GDM1 (cell line): ENCODE measurements around the gene MAPK10.
"Not testable (repeated sequence)": the region's sequence is repeated elsewhere in the genome, so short reads cannot be mapped to it uniquely, and the experiment has no call there.

Source experiments
- DNase-seq: peaks from one replicate; lab custom pipeline; 2025; lab: John Stamatoyannopoulos, UW

Gene MAPK10

GRCh38 chr4:86184901-86185285 lies 175.0 kb downstream of the MAPK10 start:
- no peak for DNase-seq

DNA sequence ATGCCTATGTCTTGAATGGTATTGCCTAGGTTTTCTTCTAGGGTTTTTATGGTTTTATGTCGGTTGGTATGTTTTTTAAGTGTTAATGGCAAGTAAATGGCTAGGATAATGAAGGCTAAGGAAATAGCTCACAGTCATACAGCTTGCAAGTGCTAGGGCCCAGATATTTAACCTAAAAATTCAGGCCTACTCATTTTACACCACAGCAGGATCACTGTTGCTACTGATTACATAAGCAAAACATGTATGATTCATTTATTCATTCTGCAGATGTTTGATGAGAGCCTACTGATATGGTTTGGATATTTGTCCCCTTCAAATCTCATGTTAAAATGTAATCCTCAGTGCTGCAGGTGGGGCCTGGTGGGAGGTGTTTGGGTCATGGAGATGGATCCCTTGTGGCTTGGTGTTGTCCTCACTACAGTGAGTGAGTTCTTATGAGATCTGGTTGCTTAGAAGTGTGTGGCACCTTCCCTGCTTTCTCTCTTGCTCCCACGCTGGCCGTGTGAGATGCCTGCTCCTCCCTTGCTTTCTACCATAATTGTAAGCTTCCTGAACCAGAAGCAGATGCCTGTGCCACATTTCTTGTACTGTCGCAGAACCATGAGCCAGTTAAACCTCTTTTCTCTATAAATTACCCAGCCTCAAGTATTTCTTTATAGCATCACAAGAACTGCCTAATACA lies 175.5 kb downstream of the MAPK10 start:
- DNase-seq = no peak

DNA sequence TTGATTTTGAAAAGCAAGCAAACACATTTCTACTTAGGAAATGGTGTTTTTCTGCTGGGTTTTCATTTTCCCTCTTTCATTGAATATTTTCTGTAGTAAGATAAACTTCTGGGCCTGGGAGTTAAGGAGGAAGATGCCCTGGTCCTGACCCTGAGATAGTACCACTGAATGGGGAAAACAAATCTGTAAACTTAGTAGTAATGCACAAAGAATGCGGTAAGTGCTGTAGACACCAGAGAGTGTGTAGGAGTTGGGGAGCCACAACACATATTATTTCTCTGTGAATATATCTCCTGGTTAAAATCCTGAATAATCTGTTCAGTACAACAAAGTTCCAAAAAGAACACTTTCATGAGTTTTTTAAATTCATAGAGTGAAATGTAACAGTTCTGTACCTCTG lies 178.3 kb downstream of the MAPK10 start:
- DNase-seq = no peak

- DNase-seq = no peak
Measured at GRCh38 chr4:86178211-86178610, 181.6 kb downstream of the MAPK10 start.

DNA sequence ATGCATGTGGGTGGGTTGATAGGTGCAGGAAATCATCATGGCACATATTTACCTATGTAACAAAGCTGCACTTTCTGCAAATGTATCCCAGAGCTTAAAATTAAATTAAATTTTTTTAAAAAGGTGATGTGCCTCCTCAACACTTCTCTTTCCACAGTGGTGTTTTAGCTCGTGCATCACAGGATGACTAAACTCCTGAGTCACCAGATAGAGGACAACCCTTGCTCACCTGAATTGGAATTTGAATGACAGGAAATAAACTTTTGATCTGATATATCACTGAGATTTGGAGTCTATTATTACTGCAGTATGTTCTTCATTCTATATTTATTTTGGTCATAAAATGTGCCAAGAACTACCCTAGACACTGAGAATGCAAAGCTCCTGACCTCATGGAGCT lies 185.3 kb downstream of the MAPK10 start:
- DNase-seq = no peak

DNA sequence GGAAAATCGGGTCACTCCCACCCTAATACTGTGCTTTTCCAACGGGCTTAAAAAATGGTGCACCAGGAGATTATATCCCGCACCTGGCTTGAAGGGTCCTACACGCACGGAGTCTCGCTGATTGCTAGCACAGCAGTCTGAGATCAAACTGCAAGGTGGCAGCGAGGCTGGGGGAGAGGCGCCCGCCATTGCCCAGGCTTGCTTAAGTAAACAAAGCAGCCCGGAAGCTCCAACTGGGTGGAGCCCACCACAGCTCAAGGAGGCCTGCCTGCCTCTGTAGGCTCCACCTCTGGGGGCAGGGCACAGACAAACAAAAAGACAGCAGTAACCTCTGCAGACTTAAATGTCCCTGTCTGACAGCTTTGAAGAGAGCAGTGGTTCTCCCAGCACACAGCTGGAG lies 191.5 kb downstream of the MAPK10 start:
- not testable (repeated sequence) for DNase-seq

DNA sequence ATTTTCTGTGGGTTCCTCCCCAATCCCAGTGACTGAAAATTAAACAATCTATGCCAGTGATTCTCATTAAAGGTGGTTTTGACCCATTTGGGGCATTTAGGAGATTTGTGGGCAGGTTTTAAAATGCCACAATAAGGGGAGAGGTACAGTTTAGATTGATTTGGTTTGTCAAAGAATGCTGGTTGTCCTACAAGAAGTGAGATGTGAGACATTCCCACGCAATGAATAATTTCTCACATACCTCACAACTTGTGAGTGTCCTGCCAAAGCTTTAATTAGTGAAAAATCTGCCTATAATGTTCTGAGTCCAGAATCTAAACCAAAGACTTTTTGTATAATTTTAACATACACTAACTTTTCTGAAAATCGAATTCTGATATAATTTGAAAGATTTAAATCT lies 199.4 kb downstream of the MAPK10 start:
- DNase-seq = no peak

GRCh38 chr4:86159216-86159615 lies 200.6 kb downstream of the MAPK10 start:
- DNase-seq = no peak

DNA sequence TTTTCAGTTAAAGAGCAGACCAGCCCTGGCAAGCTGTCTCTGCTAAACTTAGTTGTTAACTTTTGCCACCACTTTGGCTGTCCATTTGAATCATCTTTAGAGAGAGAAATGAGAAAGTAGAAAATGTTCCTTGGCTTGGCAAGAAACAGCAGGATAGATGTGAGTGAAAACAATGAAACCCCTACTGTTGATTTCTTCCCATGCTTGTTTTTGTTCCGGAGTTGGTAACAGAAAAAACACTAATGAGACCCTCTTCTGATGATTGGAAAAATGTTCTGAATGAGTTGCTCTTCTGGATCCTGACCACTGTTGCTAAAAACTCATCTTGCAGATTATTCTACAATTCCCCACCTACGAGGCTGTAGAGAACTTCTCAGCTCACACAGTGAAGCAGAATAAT lies 203.3 kb downstream of the MAPK10 start:
- no peak for DNase-seq

DNA sequence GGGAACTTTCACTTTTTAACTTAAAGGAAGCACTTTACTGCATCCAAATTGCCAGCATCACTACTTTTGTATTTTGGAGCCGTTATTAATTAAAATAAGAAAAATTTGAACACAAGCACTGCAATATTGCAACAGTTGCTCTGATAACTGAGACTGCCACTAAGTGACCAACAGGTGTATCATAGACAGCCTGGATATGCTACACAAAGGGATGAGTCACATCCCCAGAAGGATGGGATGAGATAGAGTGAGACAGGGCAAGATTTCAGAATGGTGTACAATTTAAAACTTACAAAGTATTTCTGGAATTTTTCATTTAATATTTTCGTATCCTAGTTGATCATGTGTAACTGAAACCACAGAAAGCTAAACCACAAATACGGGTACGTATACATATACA lies 204.1 kb downstream of the MAPK10 start:
- DNase-seq = no peak

DNA sequence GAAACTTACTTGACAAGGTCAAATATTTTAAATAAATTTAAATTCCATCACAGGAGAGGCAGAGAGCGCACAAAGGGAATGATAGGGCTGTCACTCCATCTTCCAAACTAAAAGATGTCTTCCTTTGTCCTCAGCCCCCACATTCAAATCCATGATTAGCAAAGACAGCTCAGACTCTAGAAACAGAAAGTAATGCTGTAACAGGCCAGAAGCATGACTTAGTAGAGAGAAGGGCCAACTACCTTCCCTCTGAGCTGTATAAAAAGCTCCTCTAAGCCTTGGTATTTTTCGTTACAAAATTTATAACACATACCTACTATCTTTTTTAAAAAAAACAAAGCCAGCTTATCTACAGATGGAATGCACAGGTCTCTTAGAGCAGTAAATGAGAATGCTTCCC lies 207.4 kb downstream of the MAPK10 start:
- no peak for DNase-seq

DNA sequence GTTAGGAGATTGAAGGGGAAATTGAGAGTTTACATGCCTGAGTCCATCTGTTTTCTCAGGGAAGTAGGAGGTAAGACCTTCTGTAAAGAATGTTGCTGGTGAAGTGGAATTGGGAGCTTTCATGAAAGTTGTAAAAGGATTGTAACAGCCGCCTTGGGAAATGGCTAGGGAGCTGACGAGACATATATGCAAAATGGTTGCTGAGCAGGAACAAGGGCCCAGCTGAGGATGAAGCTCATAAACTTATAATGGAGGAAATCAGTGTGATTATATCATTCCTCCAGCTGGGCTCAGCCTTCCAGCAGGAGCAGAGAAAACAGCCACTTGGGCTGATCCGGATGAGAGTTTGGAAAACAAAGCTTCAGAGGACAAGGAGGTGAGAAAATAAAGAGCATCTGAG lies 208.7 kb downstream of the MAPK10 start:
- no peak for DNase-seq

DNA sequence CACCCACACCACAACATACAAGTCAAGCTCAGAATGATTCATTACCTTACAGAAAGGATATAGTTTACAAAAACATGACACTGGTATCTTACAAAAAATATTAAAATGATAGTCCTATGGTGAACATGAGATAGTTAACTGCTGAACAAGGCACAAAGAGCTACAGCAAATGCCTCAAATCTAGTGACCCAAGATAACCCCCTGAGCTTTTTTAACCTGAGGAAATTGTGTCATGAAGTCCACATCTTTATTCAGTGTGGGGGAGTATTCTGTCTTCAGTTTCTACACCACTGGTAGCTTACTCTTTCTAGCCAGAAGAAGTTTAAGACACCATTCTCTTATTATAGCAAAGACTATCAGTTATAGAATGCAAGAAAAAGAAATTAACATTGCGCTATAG lies 218.7 kb downstream of the MAPK10 start:
- DNase-seq = no peak

GRCh38 chr4:86132468-86132867 lies 227.4 kb downstream of the MAPK10 start:
- DNase-seq = no peak

- DNase-seq = no peak
Measured at GRCh38 chr4:86131456-86131855, 228.4 kb downstream of the MAPK10 start.

GRCh38 chr4:86130160-86130933 lies 229.5 kb downstream of the MAPK10 start:
- DNase-seq = no peak

- DNase-seq = no peak
Measured at GRCh38 chr4:86129546-86129945, 230.3 kb downstream of the MAPK10 start.

DNA sequence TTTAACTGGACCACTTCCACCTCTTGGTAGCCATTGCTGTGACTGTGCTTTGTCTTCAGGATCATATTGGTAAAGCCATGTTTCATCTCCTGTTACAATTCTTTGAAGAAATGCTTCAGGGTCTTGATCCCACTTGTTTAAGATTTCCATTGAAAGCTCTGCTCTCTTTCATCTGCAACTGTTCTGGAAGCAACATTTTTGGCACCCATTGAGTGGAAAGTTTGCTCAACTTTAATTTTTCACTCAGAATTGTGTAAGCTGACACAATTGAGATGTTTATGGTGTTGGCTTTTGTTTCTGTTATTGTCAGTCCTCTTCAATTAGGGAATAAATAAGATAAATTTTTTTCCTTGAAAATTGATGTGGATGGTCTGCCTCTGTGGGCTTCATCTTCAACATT lies 237.4 kb downstream of the MAPK10 start:
- DNase-seq = no peak

DNA sequence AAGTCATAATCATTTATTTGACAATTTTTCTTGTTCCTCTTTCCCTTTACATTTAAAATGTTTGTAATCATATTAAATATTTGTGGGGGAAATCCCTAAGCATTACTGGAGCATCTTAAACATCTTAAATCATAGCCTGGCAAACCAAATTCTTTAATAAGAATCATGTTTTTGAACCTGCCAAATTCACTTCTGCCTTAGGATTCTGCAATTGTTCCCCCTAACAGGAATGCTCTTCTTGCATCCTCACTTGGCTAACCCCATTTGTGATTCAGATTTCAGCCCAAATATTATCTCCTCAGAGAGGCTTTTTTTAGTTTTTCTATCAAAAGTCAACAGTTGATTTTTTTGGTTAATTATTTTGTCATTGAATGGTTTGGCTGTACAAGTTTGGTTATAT lies 241.1 kb downstream of the MAPK10 start:
- DNase-seq = no peak

DNA sequence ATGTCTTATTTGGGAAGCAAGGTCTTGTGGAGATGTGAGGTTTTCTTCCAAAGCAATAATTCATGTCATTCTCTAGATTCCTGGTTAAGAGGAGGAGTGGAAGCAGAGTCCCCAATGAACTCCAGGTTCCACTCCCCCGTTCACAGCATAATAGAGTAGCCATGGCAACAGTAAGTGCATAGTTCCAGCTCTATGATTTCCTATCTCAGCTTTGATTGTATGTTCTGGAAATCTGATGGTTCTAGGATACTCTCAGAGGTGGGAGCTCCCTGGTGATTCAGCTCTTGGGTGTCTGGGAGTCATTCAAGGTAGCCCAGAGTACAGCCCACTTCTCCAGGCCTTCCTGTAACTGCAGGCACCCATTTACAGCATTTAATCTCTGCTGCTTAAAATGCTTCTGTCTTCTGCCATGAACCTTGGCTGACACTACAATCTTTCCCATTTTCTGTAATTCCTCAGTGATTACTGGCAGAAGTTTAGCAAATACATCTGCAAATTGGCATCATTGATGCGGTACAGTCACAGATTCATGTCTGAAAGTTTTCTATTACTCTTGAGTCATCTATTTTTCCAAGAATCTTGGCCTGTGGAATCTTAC lies 242.0 kb downstream of the MAPK10 start:
- DNase-seq = no peak

DNA sequence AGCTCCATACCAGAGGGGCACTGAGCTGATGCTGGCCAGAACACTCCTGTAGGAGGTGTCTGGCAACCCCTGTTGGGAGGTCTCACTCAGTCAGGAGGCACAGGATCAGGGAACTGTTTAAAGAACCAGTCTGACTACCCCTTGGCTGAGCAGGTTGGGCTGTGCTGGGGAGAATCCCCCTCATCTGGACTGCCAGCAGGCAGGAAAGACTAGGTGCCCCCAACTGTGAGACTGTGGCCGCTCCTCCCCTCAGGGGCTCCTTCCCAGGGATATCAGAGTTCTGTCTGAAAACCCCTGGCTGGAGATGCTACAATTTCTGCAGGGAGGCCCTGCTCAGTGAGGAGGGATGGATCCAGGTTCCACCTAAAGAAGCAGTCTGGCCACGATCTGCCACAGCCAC lies 245.3 kb downstream of the MAPK10 start:
- DNase-seq = no peak

GRCh38 chr4:86108834-86109233 lies 251.0 kb downstream of the MAPK10 start:
- no peak for DNase-seq

GRCh38 chr4:86108137-86108536 lies 251.7 kb downstream of the MAPK10 start:
- DNase-seq = no peak
